Measurements from ENCODE around the gene RGS19. TPM values are rescaled to one million over a fixed set of nuclear protein-coding genes. Genes with fewer than 3 reads are reported as not detected.

Gene RGS19
- total and polyA plus RNA-seq, 8 donors, result 6.3 to 63.9 (median 8.8) TPM

DNA sequence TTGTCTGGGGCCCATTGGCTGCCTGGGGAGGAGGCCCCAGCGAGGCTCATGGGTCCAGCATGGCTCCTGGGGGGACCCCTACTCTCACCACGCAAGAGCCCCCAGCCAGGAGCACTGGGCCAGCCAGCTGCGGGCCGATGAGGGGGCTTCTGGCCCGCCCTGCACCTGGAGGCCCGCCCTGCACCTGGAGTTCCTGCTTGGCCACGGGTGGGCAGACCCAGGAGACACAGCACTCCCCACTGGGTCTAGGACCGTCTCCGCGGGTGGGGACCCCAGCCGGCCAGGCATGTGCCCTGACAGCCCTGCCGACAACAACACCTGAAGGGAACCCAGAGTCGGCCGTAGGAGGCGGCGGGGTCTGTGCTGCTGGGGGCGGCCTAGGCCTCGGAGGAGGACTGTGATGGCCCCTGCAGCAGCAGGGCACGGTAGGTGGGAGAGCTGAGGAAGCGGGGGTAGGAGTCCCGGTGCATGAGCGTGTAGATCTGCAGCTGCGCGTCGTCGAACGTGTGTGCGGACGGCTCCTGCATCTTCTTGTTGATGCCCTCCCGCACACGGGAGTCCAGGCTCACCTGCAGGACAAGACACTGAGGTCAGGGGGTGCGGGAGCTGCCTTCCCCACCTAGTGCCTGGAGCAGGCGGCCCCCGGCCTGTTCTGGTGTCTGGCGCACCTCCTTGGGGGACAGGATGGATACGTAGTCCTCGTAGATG lies 5.7 kb downstream of the RGS19 start:
- ATAC-seq (no peak), DNase-seq (peak in 1 of 4 donors; percentile 79)
- Histone ChIP-seq H3K9me3 (no peaks in the 10 kb centered on the region), H3K27me3 (no peaks in the 10 kb centered on the region), H3K4me1 (peaks cover 8 to 17% of the 10 kb centered on the region in 2 donors), H3K36me3 (peaks cover 0 to 49% of the 10 kb centered on the region in 2 donors), H3K4me3 (no peak overlapping the region), H3K27ac (no peak overlapping the region)
- intact Hi-C loops (cut with DNase I), result no loop called here
- TF ChIP-seq CTCF (IDR thresholded peaks at IDR 0.05), result no peak

DNA sequence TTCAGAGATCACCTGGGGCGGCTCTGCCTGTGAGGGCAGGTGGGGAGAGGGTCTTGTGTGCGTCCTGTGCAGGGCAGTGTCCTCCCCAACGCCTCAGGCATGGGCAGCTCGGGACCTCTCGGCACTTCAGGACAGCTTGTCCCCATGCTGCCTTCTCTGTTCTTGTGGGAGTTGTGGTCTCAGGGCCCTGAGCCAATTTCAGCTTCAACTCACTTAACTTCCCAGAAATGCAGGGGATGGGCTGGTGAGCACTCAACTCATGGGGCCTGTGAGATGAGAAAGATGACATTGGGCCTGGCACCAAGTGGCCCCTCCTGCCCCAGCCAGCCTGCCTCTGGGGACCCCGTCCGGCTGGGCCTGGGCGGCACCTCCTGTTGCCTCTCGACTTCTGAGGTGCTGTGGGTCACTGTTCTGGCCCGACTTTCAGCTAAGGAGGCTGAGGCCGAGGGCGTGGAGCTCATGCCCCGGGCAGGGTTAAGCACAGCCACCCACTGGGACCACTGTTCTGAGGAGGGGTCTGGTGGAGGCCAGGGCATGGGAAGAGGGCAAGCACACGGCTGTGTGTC lies 6.7 kb downstream of the RGS19 start:
- H3K4me3 ChIP-seq, result no peak overlapping the region
- peak in 1 of 4 donors; percentile 69 for DNase-seq
- intact Hi-C loops (cut with DNase I), result no loop called here
- H3K27me3 ChIP-seq, result no peaks in the 10 kb centered on the region
- no peak for TF ChIP-seq CTCF (IDR thresholded peaks at IDR 0.05)
- H3K36me3 ChIP-seq, result peaks cover 0 to 49% of the 10 kb centered on the region in 2 donors
- ATAC-seq, result no peak
- no peaks in the 10 kb centered on the region for H3K9me3 ChIP-seq
- H3K4me1 ChIP-seq, result peaks cover 0 to 8% of the 10 kb centered on the region in 2 donors
- H3K27ac ChIP-seq, result peak overlapping the region in 1 of 2 donors; percentile 23

DNA sequence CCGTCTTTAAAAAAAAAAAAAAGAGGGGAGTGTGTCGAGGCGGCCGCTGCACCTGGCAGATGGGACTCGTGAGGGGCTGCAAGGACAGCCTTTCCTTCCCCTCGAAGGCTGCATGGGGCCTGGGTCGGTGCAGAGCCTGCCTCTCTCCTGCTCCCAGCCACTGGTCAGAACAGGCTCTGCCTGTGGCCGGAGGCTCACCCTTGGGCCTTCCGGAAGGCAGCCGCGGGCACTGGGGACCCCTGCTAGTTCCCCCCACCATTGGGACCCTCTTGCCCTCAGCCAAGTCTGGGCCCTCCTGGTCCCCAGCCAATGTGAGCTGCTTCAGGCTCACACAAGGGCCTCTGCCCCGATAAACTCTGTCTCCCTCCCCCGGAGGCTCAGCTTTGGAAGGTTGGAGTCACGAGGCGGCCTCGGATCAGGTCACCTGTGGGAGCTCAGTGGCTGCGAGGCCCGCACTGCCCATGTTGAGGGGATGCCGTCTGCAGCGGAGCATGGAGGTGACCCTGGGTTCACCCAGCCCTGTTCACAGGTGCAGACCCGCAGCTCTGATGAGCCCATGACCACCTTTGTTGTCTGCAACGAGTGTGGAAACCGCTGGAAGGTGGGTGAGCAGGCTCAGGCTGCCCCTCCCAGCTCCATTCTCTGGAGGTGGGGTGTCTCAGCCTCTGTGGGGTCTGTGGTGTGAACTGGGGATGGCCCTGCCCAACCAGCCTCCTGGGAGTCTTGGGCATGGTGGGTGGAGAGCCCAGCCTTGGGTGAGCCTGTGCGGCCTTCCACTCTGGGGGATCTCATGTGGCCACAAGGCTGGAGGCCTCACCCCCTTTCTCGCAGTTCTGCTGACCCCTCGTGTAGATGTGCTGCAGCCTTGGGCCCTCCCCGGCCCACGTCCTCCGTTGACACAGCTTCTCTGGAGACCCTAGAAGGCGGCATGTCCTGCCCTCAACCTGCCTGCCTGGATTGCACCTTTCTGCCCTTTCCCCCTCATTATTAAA lies 7.7 kb downstream of the RGS19 start:
- Histone ChIP-seq H3K4me1 (peaks cover 0 to 9% of the 10 kb centered on the region in 2 donors), H3K36me3 (peaks cover 0 to 49% of the 10 kb centered on the region in 2 donors), H3K27ac (no peak overlapping the region), H3K4me3 (no peak overlapping the region), H3K9me3 (no peaks in the 10 kb centered on the region), H3K27me3 (no peaks in the 10 kb centered on the region)
- ATAC-seq (no peak), DNase-seq (peak in 1 of 4 donors; percentile 72)
- intact Hi-C loops (cut with DNase I), result no loop called here
- no peak for TF ChIP-seq CTCF (IDR thresholded peaks at IDR 0.05)

GRCh38 chr20:64070244-64070993 lies 8.9 kb downstream of the RGS19 start:
- Histone ChIP-seq H3K36me3 (peaks cover 0 to 41% of the 10 kb centered on the region in 2 donors), H3K9me3 (no peaks in the 10 kb centered on the region), H3K27me3 (no peaks in the 10 kb centered on the region), H3K4me3 (no peak overlapping the region), H3K27ac (no peak overlapping the region), H3K4me1 (peaks cover 0 to 14% of the 10 kb centered on the region in 2 donors)
- ATAC-seq (no peak), DNase-seq (no peak)
- intact Hi-C loops (cut with DNase I), result no loop called here
- TF ChIP-seq CTCF (IDR thresholded peaks at IDR 0.05), result no peak

Data from left lung (tissue), 10 donors.